GM18520 (cell line): Measurements from ENCODE around the gene GSDME.

Experiments used
- ATAC-seq: cut with Tn5 transposase; IDR thresholded peaks from one replicate; pipeline ENCODE4 v1.9.1; 2021; ENCODE audit not compliant: unreplicated experiment

Gene GSDME

GRCh38 chr7:24656608-24657007 is 100.7 kb downstream of the GSDME start:
- no peak for ATAC-seq

DNA sequence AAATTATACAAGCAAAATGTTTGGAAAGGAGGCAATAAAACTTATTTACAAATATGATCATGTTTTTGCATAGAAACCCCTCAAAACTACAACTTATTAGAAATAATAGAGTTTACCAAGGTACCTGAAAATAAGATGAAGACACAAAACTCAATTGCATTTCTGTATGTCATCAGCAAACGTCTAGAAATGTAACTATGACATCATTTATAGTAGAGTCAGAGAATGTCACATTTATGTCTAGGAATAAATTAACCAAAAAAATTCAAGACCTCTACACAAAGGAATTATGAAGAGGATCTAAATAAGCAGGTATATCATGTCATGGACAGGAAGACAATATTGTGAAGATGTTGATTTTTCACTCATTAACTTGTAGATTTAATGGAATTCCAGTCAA is 103.0 kb downstream of the GSDME start:
- ATAC-seq = no peak

GRCh38 chr7:24653316-24654085 is 103.8 kb downstream of the GSDME start:
- no peak for ATAC-seq

GRCh38 chr7:24652251-24652939 is 104.9 kb downstream of the GSDME start:
- ATAC-seq = no peak
